B cell (primary cell): ENCODE measurements around the gene PLEKHM1. TPM values are rescaled to one million over a fixed set of nuclear protein-coding genes. Genes with fewer than 3 reads are reported as not detected.
"Not testable (repeated sequence)": the region's sequence is repeated elsewhere in the genome, so short reads cannot be mapped to it uniquely, and the experiment has no call there.

Experiments used
- ATAC-seq: fragments of 200-7000 bp; cut with Tn5 transposase; one replicate; pipeline ENCODE4 v1.10.0; 2021; ENCODE audit warnings: low read depth, mild to moderate bottlenecking, moderate number of reproducible peaks, moderate library complexity
- CTCF ChIA-PET: fragments of 350-600 bp; sonication (Branson Sonifier 250); formaldehyde crosslinking; loops from one replicate; lab custom pipeline; 2021; ENCODE audit warnings: antibody characterized with exemption, inconsistent platforms; lab: Charles Lee
- POLR2A ChIA-PET: fragments of 350-600 bp; sonication (Branson Sonifier 250); formaldehyde crosslinking; loops from one replicate; lab custom pipeline; 2021; ENCODE audit warnings: antibody characterized with exemption; lab: Charles Lee
- DNase-seq: peaks from one replicate; pipeline ENCODE4 v3.0.0; 2013
- H2AFZ ChIP-seq: 2 replicates; pipeline ENCODE4 v1.6.1; 2012; ENCODE audit warnings: mild to moderate bottlenecking, low read depth, low read length; ENCODE audit not compliant: insufficient read depth, poor library complexity, severe bottlenecking
- H3K27ac ChIP-seq, 2 donors: 1 replicate in 1 of 2; 2 replicates in 1 of 2; pipeline ENCODE4 v1.5.1; 2012 to 2013; ENCODE audit warnings: low read length in 2 of 2, mild to moderate bottlenecking in 2 of 2, moderate library complexity in 1 of 2
- H3K27me3 ChIP-seq, 4 experiments: fragments of 200-600 bp in 1 of 4; sonication (generic) in 1 of 4; replicated peaks in 1 of 4; 1 replicate in 2 of 4; 2 replicates in 2 of 4; pipeline versions ENCODE4 v1.6.1 to v1.7.0; 2013 to 2016; ENCODE audit warnings: low read length in 3 of 4, mild to moderate bottlenecking in 2 of 4, mixed read lengths in 1 of 4, moderate library complexity in 1 of 4; ENCODE audit not compliant: insufficient read depth in 4 of 4, control insufficient read depth in 3 of 4; ENCODE audit errors: control extremely low read depth in 1 of 4
- H3K36me3 ChIP-seq, 2 experiments: replicated peaks in 1 of 2; 1 replicate in 1 of 2; 2 replicates in 1 of 2; pipeline versions ENCODE4 v1.6.1 to v1.7.1; 2013; ENCODE audit warnings: low read length in 1 of 2; ENCODE audit not compliant: insufficient read depth in 2 of 2, control insufficient read depth in 1 of 2; ENCODE audit errors: control extremely low read depth in 1 of 2, extremely low read depth in 1 of 2
- H3K4me1 ChIP-seq, 2 donors: fragments of 200-600 bp in 1 of 2; sonication (generic) in 1 of 2; 1 replicate in 1 of 2; 2 replicates in 1 of 2; pipeline versions ENCODE4 v1.5.1 to v1.6.1; 2013 to 2017; ENCODE audit warnings: low read length in 2 of 2; ENCODE audit not compliant: control insufficient read depth in 2 of 2, insufficient read depth in 2 of 2
- H3K4me2 ChIP-seq: replicated peaks from 2 replicates; pipeline ENCODE3; 2012; ENCODE audit warnings: mild to moderate bottlenecking, low read depth, low read length; ENCODE audit not compliant: poor library complexity, severe bottlenecking
- H3K4me3 ChIP-seq, 5 experiments: fragments of 200-600 bp in 1 of 5; sonication (generic) in 1 of 5; 1 replicate in 3 of 5; 2 replicates in 2 of 5; pipeline versions ENCODE4 v1.5.1 to v1.7.0; 2011 to 2016; ENCODE audit warnings: low read length in 4 of 5, mild to moderate bottlenecking in 4 of 5, low read depth in 2 of 5, control low read depth in 1 of 5, moderate library complexity in 1 of 5; ENCODE audit not compliant: insufficient read depth in 1 of 5; ENCODE audit errors: control extremely low read depth in 1 of 5, extremely low read depth in 1 of 5
- H3K79me2 ChIP-seq: fragments of 200-600 bp; sonication (generic); one replicate; pipeline ENCODE4 v1.6.0; 2016; ENCODE audit warnings: low read length; ENCODE audit not compliant: control insufficient read depth, insufficient read depth
- H3K9ac ChIP-seq: fragments of 200-600 bp; sonication (generic); 2 replicates; pipeline ENCODE4 v1.6.1; 2017; ENCODE audit warnings: mild to moderate bottlenecking, low read length, moderate library complexity
- H3K9me3 ChIP-seq, 3 donors: one replicate each; pipeline versions ENCODE4 v1.6.1 to v1.7.1; 2013; ENCODE audit warnings: low read length in 2 of 3; ENCODE audit not compliant: control insufficient read depth in 2 of 3, insufficient read depth in 1 of 3; ENCODE audit errors: control extremely low read depth in 1 of 3
- H4K20me1 ChIP-seq: 2 replicates; pipeline ENCODE4 v1.6.0; 2012; ENCODE audit warnings: mild to moderate bottlenecking, low read length; ENCODE audit not compliant: insufficient read depth, control insufficient read depth, poor library complexity, severe bottlenecking
- H3K27ac Mint-ChIP-seq: one replicate; pipeline ENCODE4 v1.8.0; 2021; ENCODE audit warnings: mixed read lengths
- H3K27me3 Mint-ChIP-seq: one replicate; pipeline ENCODE4 v1.8.0; 2021; ENCODE audit warnings: mixed read lengths
- H3K4me1 Mint-ChIP-seq: one replicate; pipeline ENCODE4 v1.8.0; 2021; ENCODE audit warnings: mixed read lengths
- H3K4me3 Mint-ChIP-seq: one replicate; pipeline ENCODE4 v1.8.0; 2021; ENCODE audit warnings: mixed read lengths
- H3K9me3 Mint-ChIP-seq: one replicate; pipeline ENCODE4 v1.8.0; 2022; ENCODE audit warnings: mixed read lengths; ENCODE audit not compliant: insufficient read depth
- WGBS: methylation state at CpG from one replicate; pipeline ENCODE4 v1.1.5; 2013; ENCODE audit warnings: missing lambda C conversion rate; ENCODE audit not compliant: insufficient coverage; 5-methylcytosine and 5-hydroxymethylcytosine counted together
- intact Hi-C: fragments of 100-400 bp; cut with micrococcal nuclease; formaldehyde crosslinking; loops from one replicate; pipeline ENCODE4 v1.10.0; 2022
- polyA plus RNA-seq: library from polyadenylated mRNA; depleted of rRNA; stranded (reverse); fragments of >200 nt; gene quantifications from 2 replicates; pipeline ENCODE4 v1.2.3, GENCODE V29; 2012
- total RNA-seq, 2 donors: library from RNA; stranded (reverse); fragments of 120-200 nt in 1 of 2; gene quantifications; 1 replicate in 1 of 2; 2 replicates in 1 of 2; pipeline versions ENCODE4 v1.2.3 to v1.2.4, GENCODE V29; 2013 to 2022

Gene PLEKHM1
- total and polyA plus RNA-seq, 2 donors (not counting 1 experiment from before 2014, with no cell fraction given) = 26.2 to 73.9 TPM

- H3K9ac ChIP-seq, intact Hi-C loops, POLR2A ChIA-PET, H3K4me3 Mint-ChIP-seq, H2AFZ ChIP-seq, H3K4me3 ChIP-seq, CTCF ChIA-PET, H3K27me3 ChIP-seq, H3K4me2 ChIP-seq, H4K20me1 ChIP-seq, H3K27ac ChIP-seq, H3K36me3 ChIP-seq, H3K27me3 Mint-ChIP-seq, H3K4me1 ChIP-seq, H3K79me2 ChIP-seq, H3K9me3 ChIP-seq, H3K4me1 Mint-ChIP-seq, H3K27ac Mint-ChIP-seq, ATAC-seq, H3K9me3 Mint-ChIP-seq: not testable (repeated sequence)
- peak; percentile 16 for DNase-seq
- 46% methylated on average over 14 of the region's 33 CpGs for WGBS
Measured at GRCh38 chr17:45501092-45501707, 10.7 kb upstream of the PLEKHM1 start.

GRCh38 chr17:45500478-45500877 lies 10.0 kb upstream of the PLEKHM1 start:
- WGBS = no CpG with 5 or more reads among the region's 2 CpGs
- H3K4me3 Mint-ChIP-seq, ATAC-seq, POLR2A ChIA-PET, H4K20me1 ChIP-seq, H2AFZ ChIP-seq, H3K27me3 ChIP-seq, H3K9me3 ChIP-seq, H3K9me3 Mint-ChIP-seq, intact Hi-C loops, H3K27ac ChIP-seq, H3K4me1 ChIP-seq, H3K79me2 ChIP-seq, H3K4me1 Mint-ChIP-seq, H3K4me3 ChIP-seq, H3K9ac ChIP-seq, H3K27me3 Mint-ChIP-seq, CTCF ChIA-PET, H3K36me3 ChIP-seq, DNase-seq, H3K4me2 ChIP-seq, H3K27ac Mint-ChIP-seq: not testable (repeated sequence)

GRCh38 chr17:45499208-45499607 lies 8.7 kb upstream of the PLEKHM1 start:
- H3K4me3 ChIP-seq, H3K27ac ChIP-seq, H3K36me3 ChIP-seq, H3K4me2 ChIP-seq, H3K27ac Mint-ChIP-seq, H3K9ac ChIP-seq, H3K4me3 Mint-ChIP-seq, H2AFZ ChIP-seq, POLR2A ChIA-PET, H3K4me1 Mint-ChIP-seq, H3K9me3 Mint-ChIP-seq, H3K4me1 ChIP-seq, H3K27me3 ChIP-seq, H3K27me3 Mint-ChIP-seq, H3K9me3 ChIP-seq, H4K20me1 ChIP-seq, intact Hi-C loops, CTCF ChIA-PET, DNase-seq, ATAC-seq, H3K79me2 ChIP-seq: not testable (repeated sequence)
- WGBS = no CpG with 5 or more reads among the region's 3 CpGs

GRCh38 chr17:45498377-45498776 lies 7.9 kb upstream of the PLEKHM1 start:
- H3K4me3 ChIP-seq, H3K4me2 ChIP-seq, H3K27me3 Mint-ChIP-seq, H3K27ac ChIP-seq, H2AFZ ChIP-seq, CTCF ChIA-PET, H3K9me3 ChIP-seq, intact Hi-C loops, H3K9ac ChIP-seq, POLR2A ChIA-PET, H4K20me1 ChIP-seq, H3K4me1 Mint-ChIP-seq, H3K27me3 ChIP-seq, H3K4me1 ChIP-seq, H3K4me3 Mint-ChIP-seq, H3K27ac Mint-ChIP-seq, H3K36me3 ChIP-seq, H3K79me2 ChIP-seq, H3K9me3 Mint-ChIP-seq, ATAC-seq, DNase-seq: not testable (repeated sequence)
- no CpG with 5 or more reads among the region's 6 CpGs for WGBS
